ENCODE data around the gene GRIN2C. TPM values are rescaled to one million over a fixed set of nuclear protein-coding genes. Genes with fewer than 3 reads are reported as not detected.

Gene GRIN2C
- total and polyA plus RNA-seq, 2 donors (not counting 1 experiment from before 2014, with no cell fraction given), result 0.03 TPM; not detected in 1

DNA sequence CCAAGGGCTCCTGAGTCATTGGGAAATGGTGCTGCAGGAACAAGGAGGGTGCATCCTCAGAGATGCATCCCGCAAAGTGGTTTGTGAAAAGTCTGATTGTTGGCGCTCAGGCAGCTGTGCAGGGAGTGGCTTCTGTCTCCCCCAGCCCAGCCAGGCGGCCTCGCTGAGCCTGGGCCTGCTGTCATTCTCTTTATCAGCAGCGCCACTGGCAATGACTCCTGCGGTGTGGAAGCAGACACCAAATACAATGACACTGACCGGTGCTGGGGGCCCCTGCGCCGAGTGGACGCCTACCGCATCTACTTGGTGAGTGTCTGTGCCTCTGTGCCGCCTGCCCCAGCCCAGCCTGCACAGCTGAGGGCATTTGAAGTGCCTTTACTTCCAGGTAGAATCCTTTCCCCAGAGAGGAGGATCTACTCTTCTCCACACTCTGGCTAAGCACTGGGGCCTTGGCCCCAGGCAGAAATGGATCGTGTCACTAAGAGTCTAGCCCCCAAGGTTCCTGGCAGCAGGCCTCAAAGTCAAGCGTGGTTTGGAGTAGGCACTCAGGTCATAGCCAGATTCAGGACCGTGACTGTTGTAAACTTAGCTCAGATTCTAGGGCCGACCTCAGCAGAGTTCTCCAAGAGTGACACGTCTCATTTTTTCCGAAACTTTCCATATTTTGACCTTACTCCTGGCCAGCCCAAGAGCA is 64.2 kb downstream of the GRIN2C start:
- ChIA-PET CTCF (interaction anchor here (0.8 to 8.7 kb wide), 2 partner anchors 53 to 66 kb away, joined by 3 to 181 read pairs; partner anchors contain the start of gene GRIN2C), POLR2A (interaction anchor here (0.7 kb wide), 1 partner anchor 197 kb away, joined by 3 read pairs; no protein-coding TSS in a partner anchor)
- WGBS (ENCODE audit: insufficient coverage), result 94% methylated on average over 17 of the region's 18 CpGs
- no peak for DNase-seq
- Histone ChIP-seq H3K79me2 (ENCODE audit: control insufficient read depth, insufficient read depth, low read length) (no peaks in the 10 kb centered on the region), H3K27me3 (replicated peaks in 1 of 4; ENCODE audit: control extremely low read depth in 1 of 4, control insufficient read depth in 3 of 4, insufficient read depth in 4 of 4, low read length in 3 of 4) (no peaks in the 10 kb centered on the region), H3K36me3 (replicated peaks in 1 of 2; ENCODE audit: control extremely low read depth in 1 of 2, control insufficient read depth in 1 of 2, extremely low read depth in 1 of 2, insufficient read depth in 2 of 2, low read length in 1 of 2) (peaks cover 4 to 53% of the 10 kb centered on the region in 2 experiments), H3K4me1 (ENCODE audit: control insufficient read depth in 2 of 2, insufficient read depth in 2 of 2, low read length in 2 of 2) (peaks cover 8 to 13% of the 10 kb centered on the region in 2 donors), H3K27ac (ENCODE audit: low read length in 2 of 2) (no peak overlapping the region), H3K9ac (ENCODE audit: low read length) (no peak overlapping the region), H3K9me3 (ENCODE audit: control extremely low read depth in 1 of 3, control insufficient read depth in 2 of 3, insufficient read depth in 1 of 3, low read length in 2 of 3) (no peaks in the 10 kb centered on the region), H4K20me1 (ENCODE audit: control insufficient read depth, insufficient read depth, low read length, poor library complexity, severe bottlenecking) (no peaks in the 10 kb centered on the region), H3K4me2 (replicated peaks; ENCODE audit: low read depth, low read length, poor library complexity, severe bottlenecking) (no peak overlapping the region), H3K4me3 (ENCODE audit: control extremely low read depth in 1 of 5, extremely low read depth in 1 of 5, insufficient read depth in 1 of 5, low read depth in 2 of 5, low read length in 4 of 5) (no peak overlapping the region), H2AFZ (ENCODE audit: insufficient read depth, low read depth, low read length, poor library complexity, severe bottlenecking) (no peak overlapping the region)
- H3K27me3 Mint-ChIP-seq, result no peaks in the 10 kb centered on the region
- TF ChIP-seq, protein P1, sequence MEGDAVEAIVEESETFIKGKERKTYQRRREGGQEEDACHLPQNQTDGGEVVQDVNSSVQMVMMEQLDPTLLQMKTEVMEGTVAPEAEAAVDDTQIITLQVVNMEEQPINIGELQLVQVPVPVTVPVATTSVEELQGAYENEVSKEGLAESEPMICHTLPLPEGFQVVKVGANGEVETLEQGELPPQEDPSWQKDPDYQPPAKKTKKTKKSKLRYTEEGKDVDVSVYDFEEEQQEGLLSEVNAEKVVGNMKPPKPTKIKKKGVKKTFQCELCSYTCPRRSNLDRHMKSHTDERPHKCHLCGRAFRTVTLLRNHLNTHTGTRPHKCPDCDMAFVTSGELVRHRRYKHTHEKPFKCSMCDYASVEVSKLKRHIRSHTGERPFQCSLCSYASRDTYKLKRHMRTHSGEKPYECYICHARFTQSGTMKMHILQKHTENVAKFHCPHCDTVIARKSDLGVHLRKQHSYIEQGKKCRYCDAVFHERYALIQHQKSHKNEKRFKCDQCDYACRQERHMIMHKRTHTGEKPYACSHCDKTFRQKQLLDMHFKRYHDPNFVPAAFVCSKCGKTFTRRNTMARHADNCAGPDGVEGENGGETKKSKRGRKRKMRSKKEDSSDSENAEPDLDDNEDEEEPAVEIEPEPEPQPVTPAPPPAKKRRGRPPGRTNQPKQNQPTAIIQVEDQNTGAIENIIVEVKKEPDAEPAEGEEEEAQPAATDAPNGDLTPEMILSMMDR (IDR thresholded peaks at IDR 0.05), result no peak
- no peak for TF ChIP-seq EZH2 (IDR thresholded peaks at IDR 0.05; ENCODE audit: borderline replicate concordance, insufficient read depth, low read depth, low read length, poor library complexity, severe bottlenecking)
- ATAC-seq (ENCODE audit: low read depth), result no peak
- intact Hi-C loops (cut with micrococcal nuclease), result no loop called here
- no peaks in the 10 kb centered on the region for H3K9me3 Mint-ChIP-seq (ENCODE audit: insufficient read depth)
- H3K4me1 Mint-ChIP-seq, result peaks cover 9% of the 10 kb centered on the region
- no peak overlapping the region for H3K27ac Mint-ChIP-seq
- H3K4me3 Mint-ChIP-seq, result no peak overlapping the region

DNA sequence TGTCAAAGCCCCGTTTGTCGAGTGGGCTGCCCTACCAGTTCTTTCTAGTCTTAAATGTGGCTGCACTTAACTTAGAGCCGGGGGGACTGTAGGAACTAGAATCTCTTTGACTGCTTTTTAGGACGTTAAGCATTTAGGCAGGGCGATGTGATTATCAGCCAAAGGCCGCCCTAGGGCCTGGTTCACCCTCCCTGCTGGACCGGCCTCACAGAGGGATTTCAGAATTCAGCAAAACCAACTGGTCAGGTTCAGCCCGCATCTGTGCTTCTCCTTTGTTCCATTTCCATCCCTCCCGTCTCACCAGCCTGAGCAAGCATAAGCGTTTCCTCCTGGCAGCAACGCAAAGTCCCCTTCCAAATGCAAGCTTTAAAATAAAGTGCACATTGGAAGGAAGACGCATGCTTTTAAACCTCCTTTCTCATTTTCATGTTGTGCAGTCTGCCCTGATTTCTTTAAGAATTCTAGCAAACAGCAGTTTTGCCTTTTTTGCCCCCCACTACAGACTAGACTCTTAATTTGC is 67.0 kb downstream of the GRIN2C start:
- H3K27me3 ChIP-seq (replicated peaks in 1 of 4; ENCODE audit: control extremely low read depth in 1 of 4, control insufficient read depth in 3 of 4, insufficient read depth in 4 of 4, low read length in 3 of 4), result no peaks in the 10 kb centered on the region
- no peak overlapping the region for H3K4me3 Mint-ChIP-seq
- H3K27me3 Mint-ChIP-seq, result no peaks in the 10 kb centered on the region
- H3K9me3 Mint-ChIP-seq (ENCODE audit: insufficient read depth), result no peaks in the 10 kb centered on the region
- no peak overlapping the region for H3K4me2 ChIP-seq (replicated peaks; ENCODE audit: low read depth, low read length, poor library complexity, severe bottlenecking)
- CTCF ChIA-PET, result interaction anchor here (0.7 to 8.7 kb wide), 9 partner anchors 12 to 168 kb away, joined by 4 to 181 read pairs (median 5); partner anchors contain the start of gene GRIN2C
- H3K36me3 ChIP-seq (replicated peaks in 1 of 2; ENCODE audit: control extremely low read depth in 1 of 2, control insufficient read depth in 1 of 2, extremely low read depth in 1 of 2, insufficient read depth in 2 of 2, low read length in 1 of 2), result peaks cover 4 to 45% of the 10 kb centered on the region in 2 experiments
- no peak overlapping the region for H2AFZ ChIP-seq (ENCODE audit: insufficient read depth, low read depth, low read length, poor library complexity, severe bottlenecking)
- H3K79me2 ChIP-seq (ENCODE audit: control insufficient read depth, insufficient read depth, low read length), result no peaks in the 10 kb centered on the region
- whole genome bisulfite sequencing (ENCODE audit: insufficient coverage), result 95% methylated on average over 12 of the region's 12 CpGs
- H3K27ac Mint-ChIP-seq, result no peak overlapping the region
- POLR2A ChIA-PET, result interaction anchor here (0.6 kb wide), 1 partner anchor 66 kb away, joined by 5 read pairs; no protein-coding TSS in a partner anchor
- H3K4me3 ChIP-seq (ENCODE audit: control extremely low read depth in 1 of 5, extremely low read depth in 1 of 5, insufficient read depth in 1 of 5, low read depth in 2 of 5, low read length in 4 of 5), result no peak overlapping the region
- H3K9me3 ChIP-seq (ENCODE audit: control extremely low read depth in 1 of 3, control insufficient read depth in 2 of 3, insufficient read depth in 1 of 3, low read length in 2 of 3), result no peaks in the 10 kb centered on the region
- H3K27ac ChIP-seq (ENCODE audit: low read length in 2 of 2), result no peak overlapping the region
- no peak overlapping the region for H3K9ac ChIP-seq (ENCODE audit: low read length)
- TF ChIP-seq EZH2 (IDR thresholded peaks at IDR 0.05; ENCODE audit: borderline replicate concordance, insufficient read depth, low read depth, low read length, poor library complexity, severe bottlenecking), result no peak
- TF ChIP-seq, protein P1 (IDR thresholded peaks at IDR 0.05), result no peak
- H3K4me1 ChIP-seq (ENCODE audit: control insufficient read depth in 2 of 2, insufficient read depth in 2 of 2, low read length in 2 of 2), result peaks cover 8 to 15% of the 10 kb centered on the region in 2 donors
- DNase-seq (no peak), ATAC-seq (ENCODE audit: low read depth) (no peak)
- intact Hi-C loops (cut with micrococcal nuclease), result no loop called here
- H3K4me1 Mint-ChIP-seq, result peaks cover 9% of the 10 kb centered on the region
- no peaks in the 10 kb centered on the region for H4K20me1 ChIP-seq (ENCODE audit: control insufficient read depth, insufficient read depth, low read length, poor library complexity, severe bottlenecking)
